Type B pancreatic cell (in vitro differentiated cells): Measurements from ENCODE around the gene SETX. TPM values are rescaled to one million over a fixed set of nuclear protein-coding genes. Genes with fewer than 3 reads are reported as not detected.
"Not testable (repeated sequence)": the region's sequence is repeated elsewhere in the genome, so short reads cannot be mapped to it uniquely, and the experiment has no call there.

Source experiments
- DNase-seq: peaks from one replicate; pipeline ENCODE4 v3.0.0; 2021; ENCODE audit warnings: mixed read lengths; ENCODE audit not compliant: unreplicated experiment; ENCODE audit errors: extremely low spot score
- H3K27ac Mint-ChIP-seq: 2 replicates; pipeline ENCODE4 v1.8.0; 2021; ENCODE audit warnings: mild to moderate bottlenecking, mixed read lengths
- H3K27me3 Mint-ChIP-seq: 2 replicates; pipeline ENCODE4 v1.8.0; 2021; ENCODE audit warnings: mixed read lengths
- H3K36me3 Mint-ChIP-seq: 2 replicates; pipeline ENCODE4 v1.8.0; 2021; ENCODE audit warnings: mixed read lengths
- H3K4me1 Mint-ChIP-seq: one replicate; pipeline ENCODE4 v1.8.0; 2021; ENCODE audit warnings: mixed read lengths; ENCODE audit not compliant: unreplicated experiment
- H3K4me3 Mint-ChIP-seq: 2 replicates; pipeline ENCODE4 v1.8.0; 2021; ENCODE audit warnings: mild to moderate bottlenecking, mixed read lengths
- H3K9me3 Mint-ChIP-seq: 2 replicates; pipeline ENCODE4 v1.8.0; 2021; ENCODE audit warnings: mixed read lengths
- CTCF ChIP-seq: fragments of 200-600 bp; sonication (generic); conservative IDR thresholded peaks from 2 replicates; pipeline ENCODE4 v1.5.0; 2021; ENCODE audit warnings: antibody characterized with exemption, mild to moderate bottlenecking
- total RNA-seq: library from RNA; stranded (reverse); gene quantifications from 2 replicates; pipeline ENCODE4 v1.2.1, GENCODE V29; 2021; ENCODE audit warnings: low replicate concordance

SETX gene
- total RNA-seq, 1 donor from 2014 or later = 43.3 TPM

- Mint-ChIP-seq H3K4me1 (no peaks in the 10 kb centered on the region), H3K36me3 (peaks cover 31% of the 10 kb centered on the region), H3K27me3 (no peaks in the 10 kb centered on the region), H3K9me3 (no peaks in the 10 kb centered on the region), H3K4me3 (no peak overlapping the region), H3K27ac (no peak overlapping the region)
- DNase-seq = no peak
- no peak for TF ChIP-seq CTCF
These were observed 70.9 kb downstream of the SETX start for GRCh38 chr9:132283863-132284262.

GRCh38 chr9:132283165-132283564 lies 71.6 kb downstream of the SETX start:
- no peak overlapping the region for H3K27ac Mint-ChIP-seq
- DNase-seq = no peak
- no peak for TF ChIP-seq CTCF
- no peaks in the 10 kb centered on the region for H3K9me3 Mint-ChIP-seq
- H3K27me3 Mint-ChIP-seq = no peaks in the 10 kb centered on the region
- H3K36me3 Mint-ChIP-seq = peaks cover 31% of the 10 kb centered on the region
- no peaks in the 10 kb centered on the region for H3K4me1 Mint-ChIP-seq
- H3K4me3 Mint-ChIP-seq = no peak overlapping the region

DNA sequence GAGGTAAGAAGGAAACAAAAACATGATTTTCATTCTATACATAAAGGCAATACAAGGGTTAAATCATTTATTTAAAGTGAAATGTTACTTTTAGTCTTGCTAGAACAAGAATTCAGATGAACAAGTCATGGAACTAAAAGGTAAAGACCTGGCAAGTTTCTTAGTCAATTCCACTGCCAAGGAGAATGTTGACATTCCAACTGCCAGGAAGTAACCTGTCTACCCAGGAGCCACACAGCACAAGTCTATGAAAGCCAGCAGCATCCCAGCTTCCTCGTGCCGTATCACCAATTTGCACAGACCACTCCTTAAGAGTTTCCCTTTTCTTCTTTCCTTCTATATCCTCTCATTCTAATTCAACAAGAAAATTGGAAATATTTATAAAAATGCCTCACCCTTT lies 79.9 kb downstream of the SETX start:
- no peak for TF ChIP-seq CTCF
- Mint-ChIP-seq H3K36me3 (peaks cover 41% of the 10 kb centered on the region), H3K4me1 (no peaks in the 10 kb centered on the region), H3K27ac (no peak overlapping the region), H3K9me3 (no peaks in the 10 kb centered on the region), H3K27me3 (no peaks in the 10 kb centered on the region), H3K4me3 (no peak overlapping the region)
- DNase-seq = no peak

- not testable (repeated sequence) for H3K4me1 Mint-ChIP-seq, H3K27me3 Mint-ChIP-seq, H3K9me3 Mint-ChIP-seq, H3K4me3 Mint-ChIP-seq
- H3K36me3 Mint-ChIP-seq = peaks cover 26% of the 10 kb centered on the region
- H3K27ac Mint-ChIP-seq = peak overlapping the region; percentile 58
- peak; percentile 8 for DNase-seq
These were observed 84.9 kb downstream of the SETX start for GRCh38 chr9:132269704-132270516.

DNA sequence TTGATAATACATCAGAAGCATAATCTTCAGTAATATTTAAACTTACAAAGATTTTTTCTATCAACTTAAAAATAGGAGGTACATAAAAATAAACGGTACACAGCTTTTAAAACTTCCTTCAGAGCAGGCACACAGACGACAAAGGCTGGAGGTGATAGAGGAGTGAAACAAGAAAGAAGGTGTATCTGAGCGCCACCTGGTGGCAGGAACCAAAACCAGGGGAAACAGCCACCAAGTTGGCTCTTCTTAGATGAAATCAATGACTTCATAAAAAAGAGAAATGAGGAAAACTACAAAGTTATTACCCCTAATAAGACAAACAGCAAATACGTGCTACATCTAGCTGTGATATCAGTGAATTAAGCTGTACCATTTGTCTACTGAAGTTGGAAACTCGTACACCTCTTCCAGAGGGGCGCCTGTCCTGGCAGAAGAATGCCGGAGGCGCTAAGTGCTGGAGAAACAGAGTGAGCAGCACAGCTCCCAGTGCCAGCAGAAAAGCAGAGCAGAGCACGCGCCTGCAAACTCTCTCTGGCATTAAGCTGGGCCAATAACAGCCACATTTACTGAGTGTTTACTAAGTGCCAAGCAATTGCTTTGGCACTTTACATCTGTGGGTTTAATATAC lies 85.9 kb downstream of the SETX start:
- Mint-ChIP-seq H3K4me1 (no peaks in the 10 kb centered on the region), H3K9me3 (no peaks in the 10 kb centered on the region), H3K27me3 (no peaks in the 10 kb centered on the region), H3K4me3 (no peak overlapping the region), H3K36me3 (peaks cover 26% of the 10 kb centered on the region), H3K27ac (peak overlapping the region; percentile 80)
- DNase-seq = peak; percentile 75
- peak; percentile 98 for TF ChIP-seq CTCF

DNA sequence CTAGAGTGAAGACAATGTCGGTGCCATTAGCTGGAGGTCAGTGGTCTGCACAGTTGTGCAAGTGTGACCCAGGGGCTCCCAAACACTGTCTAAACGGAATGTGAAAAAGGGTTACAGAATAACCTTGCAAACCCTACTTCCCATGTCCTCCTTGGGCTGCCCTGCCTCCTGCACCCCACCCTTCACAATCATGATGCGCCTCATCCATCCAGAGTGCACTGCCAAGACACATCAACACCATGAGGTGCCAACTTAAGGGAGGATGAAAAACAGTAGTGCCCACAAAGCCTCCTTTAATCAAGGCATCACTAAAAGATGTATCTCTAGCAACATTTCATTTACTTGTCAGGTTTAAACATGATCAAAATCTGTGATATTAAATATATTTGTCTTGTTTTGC lies 87.1 kb downstream of the SETX start:
- Mint-ChIP-seq H3K27me3 (no peaks in the 10 kb centered on the region), H3K9me3 (no peaks in the 10 kb centered on the region), H3K4me1 (no peaks in the 10 kb centered on the region), H3K36me3 (peaks cover 21% of the 10 kb centered on the region), H3K27ac (no peak overlapping the region), H3K4me3 (no peak overlapping the region)
- peak; percentile 8 for DNase-seq
- TF ChIP-seq CTCF = no peak
